MM.1S (cell line): Measurements from ENCODE around the gene RGS13.

ENCODE experiments used
- DNase-seq: peaks from one replicate; pipeline ENCODE4 v3.0.0-alpha.2; 2015
- H2AFZ ChIP-seq: fragments of 300-600 bp; sonication (generic); 2 replicates; pipeline ENCODE4 v1.6.0; 2016; ENCODE audit warnings: antibody characterized with exemption, low read length
- H3F3A ChIP-seq: fragments of 300-600 bp; sonication (generic); 2 replicates; pipeline ENCODE4 v1.6.1; 2016; ENCODE audit warnings: mild to moderate bottlenecking, antibody characterized with exemption, low read length, moderate library complexity, mixed read lengths; ENCODE audit not compliant: insufficient read depth
- H3K27ac ChIP-seq: fragments of 300-600 bp; sonication (generic); 2 replicates; pipeline ENCODE4 v1.5.1; 2016; ENCODE audit warnings: mild to moderate bottlenecking, low read length
- H3K27me3 ChIP-seq: fragments of 300-600 bp; sonication (generic); replicated peaks from 2 replicates; pipeline ENCODE4 v1.6.0; 2016; ENCODE audit warnings: low read length; ENCODE audit not compliant: insufficient read depth
- H3K36me3 ChIP-seq: fragments of 300-600 bp; sonication (generic); replicated peaks from 2 replicates; pipeline ENCODE4 v1.6.1; 2016; ENCODE audit warnings: mild to moderate bottlenecking, low read length, mixed read lengths; ENCODE audit not compliant: insufficient read depth
- H3K4me1 ChIP-seq: fragments of 300-600 bp; sonication (generic); 2 replicates; pipeline ENCODE4 v1.6.1; 2016; ENCODE audit warnings: low read length, mixed read lengths
- H3K4me2 ChIP-seq: fragments of 300-600 bp; sonication (generic); 2 replicates; pipeline ENCODE4 v1.6.0; 2016; ENCODE audit warnings: low read depth, low read length
- H3K4me3 ChIP-seq: fragments of 300-600 bp; sonication (generic); 2 replicates; pipeline ENCODE4 v1.5.1; 2016; ENCODE audit warnings: low read length, mixed read lengths
- H3K79me2 ChIP-seq: fragments of 300-600 bp; sonication (generic); 2 replicates; pipeline ENCODE4 v1.6.1; 2016; ENCODE audit warnings: mixed run types, low read length, mixed read lengths
- H3K9ac ChIP-seq: fragments of 300-600 bp; sonication (generic); 2 replicates; pipeline ENCODE4 v1.6.1; 2016; ENCODE audit warnings: low read length, mixed read lengths
- H3K9me2 ChIP-seq: fragments of 300-600 bp; sonication (generic); replicated peaks from 2 replicates; pipeline ENCODE4 v1.6.1; 2016; ENCODE audit warnings: mild to moderate bottlenecking, low read length, mixed read lengths; ENCODE audit not compliant: insufficient read depth
- H3K9me3 ChIP-seq: fragments of 300-600 bp; sonication (generic); replicated peaks from 2 replicates; pipeline ENCODE4 v1.6.1; 2016; ENCODE audit warnings: mild to moderate bottlenecking, low read length, mixed read lengths; ENCODE audit not compliant: insufficient read depth
- H4K20me1 ChIP-seq: fragments of 300-600 bp; sonication (generic); 2 replicates; pipeline ENCODE4 v1.6.1; 2016; ENCODE audit warnings: mild to moderate bottlenecking, low read length, moderate library complexity, mixed read lengths; ENCODE audit not compliant: insufficient read depth
- CTCF ChIP-seq: fragments of 300-600 bp; sonication (generic); IDR thresholded peaks from 2 replicates; pipeline ENCODE4 v1.5.1; 2016; ENCODE audit warnings: antibody characterized with exemption, low read length, mixed read lengths
- EZH2 ChIP-seq: fragments of 300-600 bp; sonication (generic); optimal IDR thresholded peaks from 2 replicates; pipeline ENCODE3; 2017; ENCODE audit warnings: low read depth, mild to moderate bottlenecking, antibody characterized with exemption, low read length, mixed read lengths
- EZH2phosphoT487 ChIP-seq: fragments of 300-600 bp; sonication (generic); IDR thresholded peaks from 2 replicates; pipeline ENCODE4 v1.6.1; 2018; ENCODE audit warnings: antibody characterized with exemption, low read length

RGS13 gene

GRCh38 chr1:192589813-192590212 is 46.1 kb upstream of the RGS13 start:
- Histone ChIP-seq H3K4me3 (no peak overlapping the region), H4K20me1 (no peaks in the 10 kb centered on the region), H3F3A (no peaks in the 10 kb centered on the region), H3K9me3 (no peaks in the 10 kb centered on the region), H3K9ac (no peak overlapping the region), H3K4me2 (no peak overlapping the region), H3K4me1 (peaks cover 27% of the 10 kb centered on the region), H2AFZ (no peak overlapping the region), H3K79me2 (no peaks in the 10 kb centered on the region), H3K27ac (no peak overlapping the region), H3K9me2 (no peaks in the 10 kb centered on the region), H3K27me3 (no peaks in the 10 kb centered on the region), H3K36me3 (no peaks in the 10 kb centered on the region)
- no peak for DNase-seq
- TF ChIP-seq EZH2phosphoT487 (no peak), CTCF (no peak), EZH2 (no peak)

- Histone ChIP-seq H3K9me3 (no peaks in the 10 kb centered on the region), H3K27ac (peak overlapping the region; percentile 3; the same call in 1 of the 2 replicates), H3F3A (peaks cover 10% of the 10 kb centered on the region), H4K20me1 (no peaks in the 10 kb centered on the region), H3K4me1 (peaks cover 49% of the 10 kb centered on the region), H3K79me2 (no peaks in the 10 kb centered on the region), H2AFZ (0 out of 2 replicates have a peak overlapping the region, but pooled peaks have one; percentile 3), H3K36me3 (no peaks in the 10 kb centered on the region), H3K4me3 (no peak overlapping the region; the same call in 1 of the 2 replicates), H3K27me3 (no peaks in the 10 kb centered on the region), H3K9me2 (no peaks in the 10 kb centered on the region), H3K4me2 (peak overlapping the region; percentile 44; the same call in 1 of the 2 replicates), H3K9ac (peak overlapping the region; percentile 3; the same call in 1 of the 2 replicates)
- peak; percentile 6 for DNase-seq
- TF ChIP-seq EZH2 (no peak), CTCF (no peak), EZH2phosphoT487 (no peak)
Measured at GRCh38 chr1:192592517-192592916, 43.4 kb upstream of the RGS13 start.

GRCh38 chr1:192592981-192593708 is 42.8 kb upstream of the RGS13 start:
- Histone ChIP-seq H2AFZ (0 out of 2 replicates have a peak overlapping the region, but pooled peaks have one; percentile 3), H3K4me1 (peaks cover 55% of the 10 kb centered on the region), H3K9me3 (no peaks in the 10 kb centered on the region), H3K4me2 (peak overlapping the region; percentile 44; the same call in 1 of the 2 replicates), H3F3A (peaks cover 11% of the 10 kb centered on the region), H3K4me3 (no peak overlapping the region; the same call in 1 of the 2 replicates), H3K27me3 (no peaks in the 10 kb centered on the region), H3K79me2 (no peaks in the 10 kb centered on the region), H4K20me1 (no peaks in the 10 kb centered on the region), H3K9me2 (no peaks in the 10 kb centered on the region), H3K9ac (peak overlapping the region; percentile 3; the same call in 1 of the 2 replicates), H3K27ac (peak overlapping the region; percentile 3; the same call in 1 of the 2 replicates), H3K36me3 (no peaks in the 10 kb centered on the region)
- no peak for DNase-seq
- no peak for TF ChIP-seq EZH2
- TF ChIP-seq CTCF, result no peak
- no peak for TF ChIP-seq EZH2phosphoT487
